HCT116 (cell line): ENCODE data around the gene SYNE4. TPM values are rescaled to one million over a fixed set of nuclear protein-coding genes. Genes with fewer than 3 reads are reported as not detected.

Source experiments
- ATAC-seq: fragments of 200-7000 bp; cut with Tn5 transposase; 2 replicates; pipeline ENCODE4 v1.9.1; 2020; ENCODE audit warnings: mild to moderate bottlenecking, moderate library complexity
- BruUV-seq: library from RNA; stranded (reverse); fragments of 400-500 nt; replicated peaks from 2 replicates; lab custom pipeline; 2021; lab: Mats Ljungman, UMichigan
- CTCF ChIA-PET: fragments of 300-600 bp; sonication (Branson Sonifier 250); formaldehyde crosslinking; loops from one replicate; lab custom pipeline; 2021; ENCODE audit warnings: antibody characterized with exemption; lab: Charles Lee
- POLR2A ChIA-PET: fragments of 300-600, 350-600 bp; sonication (Branson Sonifier 250); formaldehyde crosslinking; loops from one replicate; lab custom pipeline; 2021; ENCODE audit warnings: antibody characterized with exemption; lab: Charles Lee
- RAD21 ChIA-PET, 2 experiments: fragments of 300-600 bp; sonication (Branson Sonifier 250); formaldehyde crosslinking; loops; one replicate each; lab custom pipeline; 2023; ENCODE audit warnings: low total read pairs in 2 of 2; ENCODE audit not compliant: uncharacterized antibody in 2 of 2, unreplicated experiment in 2 of 2, low non-redundant PET in 1 of 2; lab: Charles Lee
- DNase-seq: peaks from one replicate; pipeline ENCODE4 v3.0.0-alpha.2; 2010; ENCODE audit warnings: low read depth, low spot score
- H2AFZ ChIP-seq: fragments of 200-600 bp; shearing (Covaris generic), sonication (generic); 2 replicates; pipeline ENCODE4 v1.6.1; 2017; ENCODE audit warnings: low read depth, mixed run types, mixed read lengths, antibody characterized with exemption, low read length; ENCODE audit not compliant: poor library complexity, severe bottlenecking
- H3K27ac ChIP-seq: 2 replicates; pipeline ENCODE4 v1.5.1; 2012; ENCODE audit warnings: low read depth, low read length
- H3K27me3 ChIP-seq: fragments of 200-600 bp; sonication (generic); 2 replicates; pipeline ENCODE4 v1.6.1; 2016; ENCODE audit warnings: mixed run types, low read length, mixed read lengths; ENCODE audit not compliant: insufficient read depth
- H3K36me3 ChIP-seq, 2 experiments: fragments of 200-500 bp in 1 of 2; fragments of 200-600 bp in 1 of 2; sonication (Bioruptor generic) in 1 of 2; sonication (generic) in 1 of 2; 2 replicates each; pipeline versions ENCODE4 v1.5.1 to v1.6.1; 2014 to 2016; ENCODE audit warnings: low read length in 2 of 2, inconsistent platforms in 1 of 2, mixed read lengths in 1 of 2, mixed run types in 1 of 2; ENCODE audit not compliant: insufficient read depth in 2 of 2, control insufficient read depth in 1 of 2
- H3K4me1 ChIP-seq, 2 experiments: fragments of 200-600 bp in 1 of 2; sonication (generic) in 1 of 2; 2 replicates each; pipeline versions ENCODE4 v1.5.1 to v1.6.1; 2012 to 2017; ENCODE audit warnings: low read length in 2 of 2, inconsistent platforms in 1 of 2, mild to moderate bottlenecking in 1 of 2, mixed read lengths in 1 of 2, mixed run types in 1 of 2, moderate library complexity in 1 of 2; ENCODE audit not compliant: insufficient read depth in 2 of 2, control insufficient read depth in 1 of 2
- H3K4me2 ChIP-seq: fragments of 200-600 bp; sonication (generic); 2 replicates; pipeline ENCODE4 v1.6.1; 2017; ENCODE audit warnings: mixed run types, low read length, mixed read lengths
- H3K4me3 ChIP-seq, 2 experiments: fragments of 200-600 bp in 1 of 2; sonication (generic) in 1 of 2; replicated peaks in 1 of 2; 2 replicates each; pipeline ENCODE4 v1.5.1; 2011 to 2016; ENCODE audit warnings: low read length in 2 of 2, control low read depth in 1 of 2, low read depth in 1 of 2, mild to moderate bottlenecking in 1 of 2, mixed read lengths in 1 of 2, mixed run types in 1 of 2
- H3K79me2 ChIP-seq: fragments of 200-600 bp; sonication (generic); 2 replicates; pipeline ENCODE4 v1.6.1; 2017; ENCODE audit warnings: mild to moderate bottlenecking, mixed run types, low read length, moderate library complexity, mixed read lengths; ENCODE audit not compliant: insufficient read depth
- H3K9ac ChIP-seq: fragments of 200-600 bp; sonication (generic); 2 replicates; pipeline ENCODE4 v1.6.1; 2016; ENCODE audit warnings: low read length, mixed read lengths
- H3K9me2 ChIP-seq: fragments of 200-600 bp; sonication (generic), shearing (Covaris generic); 2 replicates; pipeline ENCODE4 v1.6.1; 2017; ENCODE audit warnings: mixed run types, mild to moderate bottlenecking, moderate library complexity; ENCODE audit not compliant: insufficient read depth
- H3K9me3 ChIP-seq, 2 experiments: fragments of 200-500 bp in 1 of 2; fragments of 200-600 bp in 1 of 2; sonication (Bioruptor generic) in 1 of 2; sonication (generic) in 1 of 2; 2 replicates each; pipeline ENCODE4 v1.6.1; 2014 to 2017; ENCODE audit warnings: low read length in 2 of 2, mixed read lengths in 2 of 2, inconsistent platforms in 1 of 2, low read depth in 1 of 2, mild to moderate bottlenecking in 1 of 2, mixed run types in 1 of 2, moderate library complexity in 1 of 2; ENCODE audit not compliant: control insufficient read depth in 1 of 2, insufficient read depth in 1 of 2
- H4K20me1 ChIP-seq: fragments of 200-600 bp; sonication (generic), shearing (Covaris generic); 2 replicates; pipeline ENCODE4 v1.6.1; 2017; ENCODE audit warnings: mixed run types, mild to moderate bottlenecking, moderate library complexity; ENCODE audit not compliant: insufficient read depth
- ATF3 ChIP-seq: IDR thresholded peaks from 2 replicates; pipeline ENCODE4 v1.6.1; 2012
- CBX3 ChIP-seq: IDR thresholded peaks from 2 replicates; pipeline ENCODE4 v1.6.1; 2012; ENCODE audit warnings: low read depth
- CTCF ChIP-seq, 3 experiments: fragments of 200-600 bp in 1 of 3; sonication (generic) in 1 of 3; IDR thresholded peaks in 2 of 3; conservative IDR thresholded peaks in 1 of 3; 2 replicates each; pipeline ENCODE4 v1.5.1; 2012 to 2017; ENCODE audit warnings: low read depth in 2 of 3, low read length in 2 of 3, antibody characterized with exemption in 1 of 3, borderline replicate concordance in 1 of 3, control low read depth in 1 of 3, mild to moderate bottlenecking in 1 of 3, mixed read lengths in 1 of 3, mixed run types in 1 of 3, moderate library complexity in 1 of 3; ENCODE audit not compliant: insufficient read depth in 1 of 3
- EGR1 ChIP-seq: IDR thresholded peaks from 2 replicates; pipeline ENCODE4 v1.6.1; 2012; ENCODE audit warnings: low read depth
- ELF1 ChIP-seq: IDR thresholded peaks from 2 replicates; pipeline ENCODE4 v1.6.1; 2012; ENCODE audit warnings: low read depth, borderline replicate concordance
- EZH2 ChIP-seq: fragments of 200-600 bp; sonication (generic); IDR thresholded peaks from 2 replicates; pipeline ENCODE4 v1.6.1; 2017; ENCODE audit warnings: antibody characterized with exemption, mixed run types
- FOSL1 ChIP-seq: IDR thresholded peaks from 2 replicates; pipeline ENCODE4 v1.6.1; 2012; ENCODE audit warnings: low read depth
- JUND ChIP-seq: IDR thresholded peaks from 2 replicates; pipeline ENCODE4 v1.6.1; 2012
- MAX ChIP-seq: IDR thresholded peaks from 2 replicates; pipeline ENCODE4 v1.6.1; 2012
- POLR2A ChIP-seq: IDR thresholded peaks from 2 replicates; pipeline ENCODE4 v1.7.0; 2011; ENCODE audit warnings: borderline replicate concordance; ENCODE audit not compliant: insufficient read depth, insufficient read length; ENCODE audit errors: extremely low read depth
- POLR2AphosphoS5 ChIP-seq: IDR thresholded peaks from 2 replicates; pipeline ENCODE4 v1.6.1; 2011; ENCODE audit warnings: mild to moderate bottlenecking, low read depth, low read length, moderate library complexity
- RAD21 ChIP-seq: IDR thresholded peaks from 2 replicates; pipeline ENCODE4 v1.6.1; 2012; ENCODE audit warnings: low read depth, mild to moderate bottlenecking
- REST ChIP-seq: IDR thresholded peaks from 2 replicates; pipeline ENCODE4 v1.6.1; 2012; ENCODE audit warnings: low read depth
- SIN3A ChIP-seq: IDR thresholded peaks from 2 replicates; pipeline ENCODE4 v1.6.1; 2012; ENCODE audit warnings: low read depth
- SRF ChIP-seq: IDR thresholded peaks from 2 replicates; pipeline ENCODE4 v1.6.1; 2012; ENCODE audit warnings: low read depth
- TCF7L2 ChIP-seq: IDR thresholded peaks from 2 replicates; pipeline ENCODE4 v1.7.0; 2011; ENCODE audit warnings: borderline replicate concordance, inconsistent platforms; ENCODE audit not compliant: insufficient read depth, insufficient read length; ENCODE audit errors: extremely low read depth
- YY1 ChIP-seq: IDR thresholded peaks from 2 replicates; pipeline ENCODE4 v1.6.1; 2011; ENCODE audit warnings: low read length, low read depth, moderate library complexity, mild to moderate bottlenecking; ENCODE audit not compliant: insufficient replicate concordance; ENCODE audit errors: extremely low read depth
- ZFX ChIP-seq: fragments of 450-650 bp; IDR thresholded peaks from 2 replicates; pipeline ENCODE4 v1.6.1; 2017
- ZNF274 ChIP-seq: fragments of 200-500 bp; sonication (Bioruptor generic); IDR thresholded peaks from 2 replicates; pipeline ENCODE4 v1.6.1; 2014; ENCODE audit warnings: mild to moderate bottlenecking, low read depth, low read length, inconsistent platforms
- intact Hi-C: fragments of 100-400 bp; cut with micrococcal nuclease; formaldehyde crosslinking; loops from 2 replicates; pipeline ENCODE4 v1.10.0; 2022
- total RNA-seq: library from RNA; stranded (reverse); gene quantifications from one replicate; pipeline ENCODE4 v1.2.1, GENCODE V29; 2021; ENCODE audit not compliant: unreplicated experiment

SYNE4 gene
- total RNA-seq, 1 experiment from 2014 or later = 27.9 TPM

- Histone ChIP-seq H3K9me2 (no peaks in the 10 kb centered on the region), H3K79me2 (no peaks in the 10 kb centered on the region), H3K27me3 (peaks cover 3% of the 10 kb centered on the region; the same call in 1 of the 2 replicates), H3K36me3 (no peaks in the 10 kb centered on the region), H3K4me1 (no peaks in the 10 kb centered on the region), H4K20me1 (no peaks in the 10 kb centered on the region), H3K4me3 (no peak overlapping the region), H2AFZ (no peak overlapping the region), H3K9me3 (no peaks in the 10 kb centered on the region), H3K27ac (no peak overlapping the region), H3K4me2 (no peak overlapping the region), H3K9ac (no peak overlapping the region)
- no peak for TF ChIP-seq EZH2
- TF ChIP-seq YY1 = no peak
- TF ChIP-seq ELF1 = no peak
- TF ChIP-seq TCF7L2 = no peak
- no peak for TF ChIP-seq REST
- no peak for TF ChIP-seq ZFX
- TF ChIP-seq POLR2A = no peak
- TF ChIP-seq FOSL1 = no peak
- TF ChIP-seq ZNF274 = no peak
- no peak for TF ChIP-seq SIN3A
- TF ChIP-seq RAD21 = no peak
- TF ChIP-seq JUND = no peak
- no peak for TF ChIP-seq CBX3
- no peak for TF ChIP-seq MAX
- no peak for TF ChIP-seq EGR1
- no peak for TF ChIP-seq ATF3
- TF ChIP-seq POLR2AphosphoS5 = no peak
- TF ChIP-seq SRF = no peak
- TF ChIP-seq CTCF (IDR thresholded peaks at IDR 0.05 in 2 of 3, conservative IDR thresholded peaks at IDR 0.05 in 1 of 3; ENCODE audit: borderline replicate concordance in 1 of 3, insufficient read depth in 1 of 3, low read depth in 2 of 3, low read length in 2 of 3) = no peak
- ChIA-PET CTCF (no interaction called here), POLR2A (no interaction called here), RAD21 (no interaction called here)
- no TSS peak for BruUV-seq
- intact Hi-C loops = loop anchor here (5.0 kb wide), 1 partner anchor 96 kb away; no protein-coding TSS in a partner anchor
- DNase-seq (no peak), ATAC-seq (no peak)
Observed at GRCh38 chr19:35978271-35978670, 30.3 kb downstream of the SYNE4 start.
